DMS114 treated with DMSO at 0.1 percent for 48 hours (cell line): ENCODE data around the gene CENPK.
A peak's percentile ranks its signal among the peaks of the same experiment; 100 is the strongest.
"Not testable (repeated sequence)": the region's sequence is repeated elsewhere in the genome, so short reads cannot be mapped to it uniquely, and the experiment has no call there.

Experiments
- DNase-seq: peaks from one replicate; lab custom pipeline; 2025; ENCODE audit not compliant: unreplicated experiment; lab: John Stamatoyannopoulos, UW

The CENPK gene

DNA sequence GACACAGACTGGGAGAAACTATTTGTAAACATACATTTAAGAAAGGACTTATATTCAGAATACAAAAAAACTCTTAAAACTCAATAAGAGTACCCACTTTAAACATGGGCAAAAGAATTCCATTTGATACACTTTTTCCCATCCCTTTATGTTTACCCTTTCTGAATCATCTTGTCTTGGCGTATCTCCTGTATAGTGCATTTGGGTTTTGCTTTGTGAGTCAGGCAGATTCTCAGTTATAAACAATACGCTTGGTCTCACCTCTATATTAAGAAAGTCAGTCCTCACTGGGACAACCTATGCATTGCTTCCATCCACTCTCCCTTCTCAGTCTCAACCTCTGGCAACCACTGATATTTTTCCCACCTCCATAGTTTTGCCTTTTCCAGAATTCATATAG, 54.0 kb downstream of the CENPK start:
- no peak for DNase-seq

DNA sequence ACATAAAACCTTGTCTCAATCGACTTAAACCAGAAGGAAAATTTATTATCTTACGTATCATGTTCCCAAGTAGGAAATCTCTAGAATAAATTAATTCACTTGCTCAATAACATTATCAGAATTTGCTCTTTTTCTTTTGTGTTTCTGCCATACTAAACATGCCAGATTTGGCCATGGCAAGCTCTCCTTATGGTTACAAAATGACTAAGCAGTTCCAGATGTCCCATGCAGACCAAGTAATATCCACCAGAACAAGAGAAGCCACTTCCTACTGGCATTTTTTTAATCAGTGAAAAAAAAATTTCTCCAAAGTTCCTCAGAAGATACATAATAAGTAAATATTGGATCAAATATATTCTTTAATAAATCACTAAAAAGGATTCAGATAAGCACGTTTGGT, 56.0 kb downstream of the CENPK start:
- no peak for DNase-seq

DNA sequence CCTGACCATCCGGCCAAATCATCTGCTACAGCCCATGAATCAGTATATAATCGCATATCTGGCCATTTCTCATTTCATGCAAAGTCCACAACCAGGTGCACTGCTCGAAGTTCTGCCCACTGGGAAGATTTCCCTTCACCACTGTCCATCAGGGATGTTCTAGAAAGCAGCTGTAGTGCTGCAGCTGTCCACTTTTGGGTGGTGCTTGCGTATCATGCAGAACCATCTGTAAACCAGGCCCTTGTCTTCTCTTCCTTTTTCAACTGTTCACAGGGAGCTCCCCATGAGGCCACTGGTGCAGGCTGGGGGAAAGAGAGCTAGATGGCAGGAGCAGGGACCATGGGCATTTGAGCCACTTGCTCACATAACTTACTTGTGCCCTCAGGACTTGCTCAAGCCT, 73.8 kb downstream of the CENPK start:
- DNase-seq: no peak

DNA sequence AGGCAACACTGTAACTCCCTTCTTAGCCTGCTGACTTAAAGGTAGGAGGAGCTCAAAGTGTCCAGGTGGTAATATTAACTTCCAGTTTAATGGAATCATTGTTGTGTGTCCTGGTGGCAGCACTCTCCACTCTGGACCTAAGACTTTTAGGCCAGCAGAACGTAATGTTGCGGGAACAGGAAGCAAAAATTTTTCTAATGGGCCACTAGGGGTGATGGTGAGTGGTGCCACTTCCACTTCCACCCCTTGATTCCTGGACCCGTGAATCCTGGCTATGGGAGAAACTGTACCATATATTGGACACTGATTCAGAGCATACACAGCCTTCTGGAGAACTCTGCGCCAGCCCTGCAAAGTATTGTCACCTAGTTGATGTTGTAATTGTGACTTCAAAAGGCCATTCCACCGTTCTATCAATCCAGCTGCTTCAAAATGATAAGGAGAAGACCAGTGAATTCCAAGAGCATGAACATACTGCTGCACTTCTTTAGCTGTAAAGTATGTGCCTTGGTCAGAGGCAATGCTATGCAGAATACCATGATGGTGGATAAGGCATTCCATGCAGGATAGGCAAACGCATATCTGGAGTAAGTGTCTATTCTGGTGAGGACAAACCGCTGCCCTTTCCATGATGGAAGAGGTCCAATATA, 74.8 kb downstream of the CENPK start:
- not testable (repeated sequence) for DNase-seq

- DNase-seq: not testable (repeated sequence)
Observed at GRCh38 chr5:65486803-65487202, 76.2 kb downstream of the CENPK start.

DNA sequence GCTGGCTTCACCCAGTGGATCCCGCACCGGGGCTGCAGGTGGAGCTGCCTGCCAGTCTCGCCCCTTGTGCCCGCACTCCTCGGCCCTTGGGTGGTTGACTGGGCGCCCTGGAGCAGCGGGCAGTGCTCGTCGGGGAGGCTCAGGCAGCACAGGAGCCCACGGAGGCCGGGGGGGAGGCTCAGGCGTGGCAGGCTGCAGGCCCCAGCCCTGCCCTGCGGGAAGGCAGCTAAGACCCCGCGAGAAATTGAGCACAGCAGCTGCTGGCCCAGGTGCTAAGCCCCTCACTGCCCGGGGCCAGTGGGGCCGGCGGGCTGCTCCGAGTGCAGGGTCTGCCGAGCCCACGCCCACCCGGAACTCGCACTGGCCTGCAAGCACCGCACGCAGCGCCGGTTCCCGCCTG, 77.6 kb downstream of the CENPK start:
- DNase-seq: no peak

GRCh38 chr5:65483546-65484346, 79.2 kb downstream of the CENPK start:
- DNase-seq: peak; percentile 78

- DNase-seq: peak; percentile 33
Observed at GRCh38 chr5:65482736-65483545, 80.0 kb downstream of the CENPK start.

- peak; percentile 47 for DNase-seq
Observed at GRCh38 chr5:65482296-65482735, 80.7 kb downstream of the CENPK start.

DNA sequence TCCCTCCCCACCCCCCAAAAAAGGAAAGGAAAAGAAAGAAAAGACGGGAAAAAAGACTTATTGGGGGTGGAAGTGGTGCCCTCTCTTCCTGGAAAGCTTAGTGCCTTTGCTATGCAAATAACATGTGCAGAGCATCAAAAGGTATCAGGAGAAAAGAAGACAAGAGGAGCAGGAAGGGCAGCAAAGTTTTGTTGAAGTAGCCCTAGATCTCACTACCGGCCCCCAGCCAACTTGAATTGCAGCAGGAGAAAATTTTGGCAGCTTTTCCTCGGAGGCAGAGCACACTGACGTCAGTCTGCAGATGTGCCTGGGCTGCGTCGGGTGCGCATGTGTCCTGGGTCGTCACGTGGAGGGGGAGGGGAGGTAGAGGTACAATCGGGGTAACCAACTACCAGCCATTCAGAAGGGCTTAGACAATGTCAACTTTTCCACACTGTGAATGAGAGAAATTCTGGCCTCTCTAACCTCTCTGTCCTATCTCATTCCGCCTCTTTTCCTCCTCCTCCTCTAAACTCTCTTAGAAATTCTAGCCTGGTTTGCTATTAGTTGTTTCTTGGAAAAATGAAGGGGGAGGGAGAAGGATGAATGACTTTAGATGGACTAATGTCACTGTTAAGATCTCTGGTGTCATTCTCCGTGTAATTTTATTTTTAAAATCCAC, 81.2 kb downstream of the CENPK start, which contains the start of gene ADAMTS6:
Gene ADAMTS6 (minus strand): TSS at position 286 of the 661 bp plus-strand sequence. CDS start 8,247 bp downstream, outside the sequence.
- peak; percentile 61 for DNase-seq

DNA sequence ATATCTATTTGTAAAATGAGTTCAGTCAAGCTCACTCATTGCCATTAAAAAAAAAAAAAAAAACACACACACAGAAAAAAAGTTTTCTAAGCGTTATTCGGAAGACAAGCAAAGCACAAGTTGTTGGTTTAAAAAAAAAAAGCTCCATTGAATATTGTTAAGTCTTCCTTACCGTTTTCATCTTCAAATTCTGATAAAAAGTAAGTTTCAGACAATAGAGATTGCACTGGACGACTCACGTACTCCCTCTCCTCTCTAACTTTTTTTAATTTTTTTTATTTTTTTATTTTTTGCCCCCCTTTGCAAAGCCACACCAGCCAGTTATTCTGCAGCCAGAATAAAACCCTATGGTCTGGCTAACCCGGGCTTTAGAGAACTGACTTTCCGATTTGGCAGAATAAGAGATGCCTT, 81.8 kb downstream of the CENPK start:
- no peak for DNase-seq

- DNase-seq: peak; percentile 31
Observed at GRCh38 chr5:65480306-65480865, 82.6 kb downstream of the CENPK start.

GRCh38 chr5:65479527-65479926, 83.4 kb downstream of the CENPK start:
- DNase-seq: no peak

DNA sequence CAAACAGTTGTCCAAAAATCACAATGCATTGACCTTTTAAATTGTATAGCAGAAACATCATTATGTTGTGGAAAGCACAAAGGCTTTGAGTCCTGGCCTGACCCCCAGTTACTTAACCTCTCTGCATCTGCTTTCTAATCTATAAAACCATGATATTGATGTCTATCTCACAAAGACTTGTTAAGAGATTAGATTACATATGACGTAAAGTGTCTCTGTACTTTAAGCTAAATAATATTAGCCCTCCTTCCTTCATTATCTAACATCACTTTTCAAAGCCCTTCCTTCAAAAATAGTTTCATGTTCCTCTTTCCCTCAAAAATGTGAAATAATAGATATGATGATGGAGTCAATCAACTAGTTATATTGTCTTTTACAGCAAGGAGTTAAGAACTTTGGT, 84.6 kb downstream of the CENPK start:
- no peak for DNase-seq

GRCh38 chr5:65475895-65476294, 87.1 kb downstream of the CENPK start:
- DNase-seq: no peak

GRCh38 chr5:65475336-65475735, 87.6 kb downstream of the CENPK start:
- DNase-seq: no peak

GRCh38 chr5:65474130-65474711, 88.7 kb downstream of the CENPK start:
- DNase-seq: no peak

DNA sequence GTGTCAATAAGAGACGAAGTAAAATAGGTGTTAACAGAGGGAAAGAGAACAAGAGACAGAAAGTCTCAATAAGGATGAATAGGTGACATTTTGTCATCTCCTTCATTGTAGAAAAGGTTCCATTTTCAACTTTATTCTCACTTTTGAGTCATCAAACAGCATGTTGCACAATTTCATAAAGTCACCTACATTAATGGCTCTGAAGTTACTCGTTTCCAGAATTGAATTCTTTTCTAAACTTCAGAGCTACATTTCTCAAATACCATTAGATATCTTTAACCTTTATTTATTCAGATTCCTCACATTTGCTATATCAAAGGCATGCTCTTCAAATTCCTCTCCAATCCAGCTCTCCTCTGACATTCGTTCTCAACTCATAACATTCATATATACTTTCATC, 94.3 kb downstream of the CENPK start:
- DNase-seq: no peak
